Mucosa of descending colon (tissue), 3 donors: ENCODE measurements around the gene DIP2A. TPM values are rescaled to one million over a fixed set of nuclear protein-coding genes. Genes with fewer than 3 reads are reported as not detected.
"Not testable (repeated sequence)": the region's sequence is repeated elsewhere in the genome, so short reads cannot be mapped to it uniquely, and the experiment has no call there.

ENCODE experiments used
- ATAC-seq: fragments of 200-7000 bp; cut with Tn5 transposase; one replicate; pipeline ENCODE4 v1.9.1; 2020; ENCODE audit warnings: mild to moderate bottlenecking, moderate library complexity
- DNase-seq, 3 donors: peaks; one replicate each; pipeline ENCODE4 v3.0.0-alpha.2; 2020
- H3K36me3 ChIP-seq: fragments of 200-600 bp; one replicate; pipeline ENCODE4 v1.8.0; 2021; ENCODE audit warnings: low read depth, mild to moderate bottlenecking
- H3K4me1 ChIP-seq: fragments of 200-600 bp; one replicate; pipeline ENCODE4 v1.8.0; 2021; ENCODE audit warnings: low read depth, mild to moderate bottlenecking
- H3K4me3 ChIP-seq: fragments of 200-600 bp; one replicate; pipeline ENCODE4 v1.8.0; 2021; ENCODE audit warnings: mild to moderate bottlenecking
- H3K9me3 ChIP-seq: fragments of 200-600 bp; one replicate; pipeline ENCODE4 v1.8.0; 2021; ENCODE audit warnings: mild to moderate bottlenecking
- CTCF ChIP-seq: fragments of 200-600 bp; IDR thresholded peaks from one replicate; pipeline ENCODE4 v1.8.0; 2022; ENCODE audit warnings: antibody characterized with exemption, mild to moderate bottlenecking
- intact Hi-C, 2 donors: fragments of 100-400 bp; cut with DNase I in 1 of 2; cut with micrococcal nuclease in 1 of 2; formaldehyde crosslinking; loops; one replicate each; pipeline versions ENCODE4 v1.11.0 to v1.11.1; 2022; cut with DNase I, micrococcal nuclease
- total RNA-seq, 3 donors: library from RNA; stranded (reverse); fragmentation: NEBNext Ultra II Directional in 2 of 3; extraction: Animal tissue kit (Norgen Biotek cat#: 25700) in 2 of 3; gene quantifications; one replicate each; pipeline versions ENCODE4 v1.2.1 to v1.2.4, GENCODE V29; 2021 to 2023
- donor health status: DM: no; HTN: no; CAD: no; lungs with moderate emphysema.
- donor health status: DM: no; HTN: no; CAD: no.
- donor health status: DM: no; HTN: yes; CAD: no.

DIP2A gene
- total RNA-seq, 3 donors from 2014 or later, result 43.8 to 56.7 (median 49.3) TPM

- no peak for ATAC-seq
- intact Hi-C loops, result no loop called here
- H3K36me3 ChIP-seq, result no peaks in the 10 kb centered on the region
Measured at GRCh38 chr21:46570119-46570518, 111.4 kb downstream of the DIP2A start.

GRCh38 chr21:46570631-46571030 lies 111.9 kb downstream of the DIP2A start:
- no peak for ATAC-seq
- DNase-seq, result no peak
- Histone ChIP-seq H3K36me3 (no peaks in the 10 kb centered on the region), H3K9me3 (peaks cover 7% of the 10 kb centered on the region), H3K4me1 (no peaks in the 10 kb centered on the region), H3K4me3 (no peak overlapping the region)
- intact Hi-C loops, result no loop called here
- TF ChIP-seq CTCF, result no peak

More at GRCh38 chr21:46570119-46570518, 111.4 kb downstream of the DIP2A start:
- Histone ChIP-seq H3K9me3 (peaks cover 7% of the 10 kb centered on the region), H3K4me1 (no peaks in the 10 kb centered on the region), H3K4me3 (no peak overlapping the region)
- no peak for TF ChIP-seq CTCF
- no peak for DNase-seq

GRCh38 chr21:46572850-46573249 lies 114.2 kb downstream of the DIP2A start:
- H3K9me3 ChIP-seq, result peaks cover 16% of the 10 kb centered on the region
- no peaks in the 10 kb centered on the region for H3K36me3 ChIP-seq
- H3K4me3 ChIP-seq, result no peak overlapping the region
- no peaks in the 10 kb centered on the region for H3K4me1 ChIP-seq
- intact Hi-C loops, result no loop called here
- DNase-seq (no peak), ATAC-seq (no peak)
- no peak for TF ChIP-seq CTCF

- H3K36me3 ChIP-seq, DNase-seq, H3K4me1 ChIP-seq, H3K4me3 ChIP-seq, ATAC-seq, intact Hi-C loops: not testable (repeated sequence)
- H3K9me3 ChIP-seq, result peaks cover 46% of the 10 kb centered on the region
Measured at GRCh38 chr21:46577786-46578185, 119.1 kb downstream of the DIP2A start.

GRCh38 chr21:46579394-46579793 lies 120.7 kb downstream of the DIP2A start:
- intact Hi-C loops, ATAC-seq, DNase-seq, H3K36me3 ChIP-seq, H3K4me3 ChIP-seq, H3K4me1 ChIP-seq: not testable (repeated sequence)
- peaks cover 50% of the 10 kb centered on the region for H3K9me3 ChIP-seq

GRCh38 chr21:46581780-46582307 lies 123.2 kb downstream of the DIP2A start:
- DNase-seq (no peak), ATAC-seq (no peak)
- no peak for TF ChIP-seq CTCF
- Histone ChIP-seq H3K4me3 (no peak overlapping the region), H3K9me3 (peaks cover 67% of the 10 kb centered on the region), H3K36me3 (no peaks in the 10 kb centered on the region), H3K4me1 (no peaks in the 10 kb centered on the region)
- intact Hi-C loops, result no loop called here
